ENCODE results near the gene ZNF83. TPM values are rescaled to one million over a fixed set of nuclear protein-coding genes. Genes with fewer than 3 reads are reported as not detected.

Gene ZNF83
- total RNA-seq, 2 experiments from 2014 or later: 28.7 to 31.2 TPM

Other genes with a start within 250 kb of the ZNF83 start
- gene ZNF528, start 240.5 kb downstream of the ZNF83 start, total RNA-seq: 1 to 10 TPM; 4.4 to 8.1 TPM
- gene ZNF534, start 209.2 kb downstream of the ZNF83 start, total RNA-seq: not detected
- under 1 TPM; 0.56 to 0.78 TPM for gene ZNF578, start 184.8 kb downstream of the ZNF83 start, total RNA-seq
- 10 to 100 TPM; 31.8 to 32.9 TPM for gene ZNF808, start 110.7 kb downstream of the ZNF83 start, total RNA-seq
- gene ZNF701, start 68.1 kb downstream of the ZNF83 start, total RNA-seq: 10 to 100 TPM; 19.9 to 22.7 TPM
- gene ZNF611, start 96.7 kb upstream of the ZNF83 start, total RNA-seq: 10 to 100 TPM; 17.9 to 20.3 TPM
- gene ZNF600, start 148.4 kb upstream of the ZNF83 start, total RNA-seq: 10 to 100 TPM; 11.1 to 13.4 TPM
- 10 to 100 TPM; 12.0 to 13.2 TPM for gene ZNF28, start 183.3 kb upstream of the ZNF83 start, total RNA-seq
- 10 to 100 TPM in 1 of 2 experiments, 1 to 10 TPM in 1; 8.5 to 10.3 TPM for gene ZNF468, start 219.3 kb upstream of the ZNF83 start, total RNA-seq

Measured in activated CD4-positive, alpha-beta memory T cell treated with anti-CD3 and anti-CD28 coated beads for 36 hours (primary cell).